Measurements from ENCODE around the gene CBX5.
"Not testable (repeated sequence)": the region's sequence is repeated elsewhere in the genome, so short reads cannot be mapped to it uniquely, and the experiment has no call there.

Gene CBX5

GRCh38 chr12:54262403-54262925 lies 17.5 kb downstream of the CBX5 start:
- no peak for DNase-seq

- DNase-seq, result no peak
Observed at GRCh38 chr12:54261815-54262402, 18.0 kb downstream of the CBX5 start.

DNA sequence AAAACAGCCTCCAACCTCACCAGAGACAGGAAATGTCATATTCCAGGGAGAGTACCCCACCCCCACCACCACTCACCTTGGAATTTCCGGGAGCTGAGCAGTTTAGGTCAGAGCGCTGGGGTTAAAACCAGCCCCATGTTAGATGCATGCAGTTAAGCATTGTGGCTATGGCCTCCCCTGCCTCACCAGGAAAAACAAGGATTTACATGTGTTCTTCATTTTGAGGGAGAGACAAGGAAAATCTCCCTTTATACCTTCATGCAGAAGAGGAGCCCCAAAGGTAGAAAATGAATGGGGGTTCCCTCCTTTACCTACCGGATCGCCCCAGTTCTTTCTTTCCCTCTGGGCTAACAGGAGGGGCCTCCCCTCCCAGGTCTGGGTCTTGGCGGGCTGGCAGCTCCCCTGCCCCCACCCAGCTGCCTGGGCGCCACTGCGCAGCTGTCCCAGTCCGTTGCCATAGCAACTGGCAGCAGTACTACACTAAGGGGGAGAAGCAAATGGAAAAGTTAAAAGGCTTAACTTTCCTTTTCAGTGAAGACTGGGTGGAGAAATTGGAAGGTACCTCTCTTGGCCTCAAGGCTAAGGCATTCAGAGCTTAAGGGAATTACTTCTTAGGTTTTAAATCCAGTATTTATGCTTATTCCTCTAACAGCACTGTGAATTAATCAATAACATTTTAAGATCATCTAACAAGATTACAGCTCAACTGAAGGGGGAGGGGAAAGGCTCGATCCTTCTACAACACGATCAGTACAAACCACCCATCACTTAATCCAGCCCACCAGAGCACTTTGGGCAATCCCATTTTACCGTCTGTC lies 20.5 kb downstream of the CBX5 start:
- DNase-seq, result peak; percentile 20

DNA sequence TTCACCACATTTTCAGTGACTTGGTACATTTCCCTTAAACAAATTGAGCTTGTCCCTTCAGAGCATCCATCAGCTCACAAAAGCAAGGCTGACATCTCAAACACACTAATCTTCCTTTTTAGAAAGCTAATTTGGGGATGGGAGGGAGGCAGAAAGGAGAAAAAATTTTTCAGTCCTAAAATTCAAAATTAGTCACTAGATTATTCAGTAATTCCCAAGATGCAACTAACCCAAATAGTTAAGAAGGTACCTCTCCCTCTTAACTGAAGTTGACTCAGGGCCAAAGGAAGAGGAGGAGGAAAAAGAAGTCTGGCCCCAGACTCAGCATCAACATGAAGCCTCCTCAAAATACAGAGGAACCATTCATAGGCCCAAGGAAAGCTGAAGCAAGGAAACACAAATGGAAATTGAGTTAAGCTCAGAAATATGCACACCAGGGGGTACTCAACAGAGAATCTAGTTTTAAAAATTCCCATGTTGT lies 21.7 kb downstream of the CBX5 start:
- no peak for DNase-seq

DNA sequence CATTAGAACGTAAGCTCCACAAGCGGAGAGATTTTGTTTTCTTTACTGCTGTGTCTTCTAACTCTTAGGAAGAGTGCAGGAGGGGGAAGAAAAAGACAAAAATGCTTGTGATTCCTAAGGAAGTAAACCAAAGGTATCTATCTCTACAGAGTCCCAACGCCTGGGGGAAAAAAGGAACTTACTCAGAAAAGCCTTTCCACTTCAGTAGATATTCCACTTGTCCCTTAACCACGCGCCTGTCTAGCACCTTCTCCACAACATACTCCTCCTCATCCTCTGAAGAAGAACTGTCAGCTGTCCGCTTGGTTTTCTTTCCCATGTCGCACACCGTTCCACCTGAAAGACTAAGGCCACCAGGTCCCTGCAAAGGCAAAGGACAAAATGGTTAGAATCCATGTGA lies 22.6 kb downstream of the CBX5 start:
- no peak for DNase-seq

- no peak for DNase-seq
Observed at GRCh38 chr12:54253240-54253639, 26.7 kb downstream of the CBX5 start.

- DNase-seq, result no peak
Observed at GRCh38 chr12:54251667-54252284, 28.1 kb downstream of the CBX5 start.

GRCh38 chr12:54249489-54249888 lies 30.4 kb downstream of the CBX5 start:
- no peak for DNase-seq

GRCh38 chr12:54246011-54246641 lies 33.8 kb downstream of the CBX5 start:
- DNase-seq, result no peak

- no peak for DNase-seq
Observed at GRCh38 chr12:54240971-54241588, 38.8 kb downstream of the CBX5 start.

GRCh38 chr12:54240129-54240528 lies 39.8 kb downstream of the CBX5 start:
- no peak for DNase-seq

GRCh38 chr12:54239620-54240019 lies 40.3 kb downstream of the CBX5 start:
- no peak for DNase-seq

GRCh38 chr12:54238531-54238930 lies 41.4 kb downstream of the CBX5 start:
- DNase-seq, result no peak

DNA sequence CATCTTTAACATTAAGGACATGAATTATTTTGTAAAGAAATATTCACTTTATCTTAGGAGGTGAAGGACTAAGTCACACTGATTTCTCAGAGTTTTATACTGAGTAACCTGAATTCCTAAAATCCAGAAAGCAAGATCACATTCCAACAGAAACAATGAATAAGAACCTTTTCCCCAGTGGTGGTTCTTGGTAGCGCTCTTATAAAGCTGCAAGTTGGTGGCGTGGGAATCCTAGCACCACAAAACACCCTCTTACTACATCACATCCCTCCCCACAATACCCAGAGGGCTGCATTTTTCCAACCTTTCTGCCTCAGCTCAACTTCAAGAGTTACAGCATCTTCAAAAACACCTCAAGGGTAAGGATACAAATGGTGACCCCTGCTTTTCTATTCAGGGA lies 47.1 kb downstream of the CBX5 start:
- DNase-seq, result no peak

- not testable (repeated sequence) for DNase-seq
Observed at GRCh38 chr12:54231269-54231668, 48.7 kb downstream of the CBX5 start.

DNA sequence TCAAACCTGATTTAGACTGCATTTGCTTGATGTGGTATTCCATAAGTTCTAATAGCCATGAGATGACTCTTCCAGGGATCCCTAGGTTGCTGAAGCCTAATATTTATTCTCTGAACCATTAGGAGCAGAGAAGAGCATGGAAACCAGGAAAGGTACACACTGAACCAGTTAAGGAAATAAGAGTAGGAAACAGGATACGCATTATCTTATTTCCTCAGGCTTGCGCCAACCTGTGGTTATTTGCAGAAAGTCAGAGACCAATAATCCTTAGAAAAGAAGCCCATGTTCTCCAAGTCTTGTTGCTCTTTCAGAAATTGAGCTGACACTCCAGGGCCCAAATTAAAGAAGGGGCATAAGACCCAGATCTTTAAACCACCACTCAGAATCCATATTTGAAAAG lies 49.4 kb downstream of the CBX5 start:
- DNase-seq, result no peak

DNA sequence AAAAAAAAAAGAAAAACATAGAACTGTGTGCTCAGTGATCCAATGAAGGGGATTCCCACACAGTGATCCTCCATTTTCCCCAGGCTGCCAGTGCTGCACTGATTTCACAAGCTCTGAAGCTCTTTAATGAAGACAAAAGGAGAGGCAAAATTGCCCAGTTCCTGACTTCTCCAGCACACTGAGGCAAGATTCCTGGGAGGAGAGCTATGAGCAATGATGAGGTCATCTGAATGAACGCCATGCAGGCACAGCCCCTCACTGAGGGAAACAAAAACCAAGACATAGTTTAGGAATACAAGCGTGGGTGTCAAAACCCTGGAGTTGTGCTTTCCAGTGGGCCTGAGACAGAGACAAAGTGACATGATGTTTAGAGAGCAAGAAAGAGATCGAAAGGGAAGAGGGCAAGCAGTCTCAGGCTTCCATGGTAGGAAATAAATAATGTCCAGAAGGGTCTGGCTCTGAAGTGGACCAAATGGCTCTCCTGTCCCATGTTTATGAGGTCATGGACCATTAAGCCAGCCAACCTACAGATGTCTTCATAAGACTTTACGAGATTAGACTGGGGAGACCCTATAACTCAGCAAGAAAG lies 50.2 kb downstream of the CBX5 start:
- no peak for DNase-seq

DNA sequence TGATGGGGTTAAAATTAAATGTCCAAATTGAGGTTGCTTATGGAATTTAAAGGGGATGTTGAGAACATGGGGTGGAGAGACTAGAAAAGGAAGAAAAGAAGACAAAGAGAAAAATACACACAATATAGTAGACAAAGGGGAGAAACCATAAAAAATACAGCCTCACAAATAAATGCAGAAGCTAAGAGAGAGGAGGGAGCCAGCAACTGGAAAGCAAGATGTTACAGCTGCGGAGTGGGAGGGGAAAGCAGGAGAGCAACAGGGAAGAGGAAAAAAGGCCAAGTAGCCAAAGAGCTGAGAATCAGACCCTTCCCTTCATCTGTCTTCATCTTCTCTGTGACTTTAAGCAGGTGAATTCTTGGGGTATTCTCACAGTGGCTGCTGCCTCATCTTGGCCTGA lies 51.5 kb downstream of the CBX5 start:
- no peak for DNase-seq

GRCh38 chr12:54227927-54228326 lies 52.0 kb downstream of the CBX5 start:
- DNase-seq, result not testable (repeated sequence)

GRCh38 chr12:54227376-54227775 lies 52.5 kb downstream of the CBX5 start:
- no peak for DNase-seq

DNA sequence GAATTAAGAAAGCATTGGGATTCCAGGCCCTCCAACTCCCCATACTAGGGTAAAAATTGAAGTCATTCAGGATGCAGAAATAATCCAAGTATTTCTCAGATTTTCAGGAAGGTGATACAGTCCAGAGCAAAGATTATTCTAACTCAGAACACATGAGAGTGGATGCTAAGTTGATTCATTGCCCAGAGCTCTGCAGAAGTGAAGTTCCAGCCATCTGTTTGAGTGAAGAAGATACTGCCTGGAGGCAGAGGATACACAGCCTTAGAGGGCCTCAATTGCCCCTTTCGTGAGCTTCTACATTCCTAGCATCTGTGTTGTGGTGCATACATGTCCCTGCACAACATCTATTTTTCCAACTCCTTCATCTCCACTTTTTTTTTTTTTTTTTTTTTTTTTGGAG lies 54.3 kb downstream of the CBX5 start:
- no peak for DNase-seq

- DNase-seq, result no peak
Observed at GRCh38 chr12:54222609-54223008, 57.3 kb downstream of the CBX5 start.
